Vagina (tissue), 2 donors: ENCODE measurements around the gene TMPRSS3. TPM values are rescaled to one million over a fixed set of nuclear protein-coding genes. Genes with fewer than 3 reads are reported as not detected.

Experiments
- DNase-seq, 2 donors: peaks; one replicate each; pipeline ENCODE4 v3.0.0-alpha.2; 2017; ENCODE audit errors: extremely low spot score in 2 of 2
- H3K27ac ChIP-seq: fragments of 200-600 bp; sonication (generic); one replicate; pipeline ENCODE4 v1.5.1; 2019
- H3K27me3 ChIP-seq: fragments of 200-600 bp; sonication (generic); one replicate; pipeline ENCODE4 v1.5.1; 2019
- H3K36me3 ChIP-seq, 2 donors: fragments of 200-600 bp; sonication (generic); one replicate each; pipeline ENCODE4 v1.5.1; 2017 to 2019
- H3K4me1 ChIP-seq: fragments of 200-600 bp; sonication (generic); one replicate; pipeline ENCODE4 v1.5.1; 2019
- H3K4me3 ChIP-seq, 2 donors: fragments of 200-600 bp; sonication (generic); 1 replicate in 1 of 2; 2 replicates in 1 of 2; pipeline ENCODE4 v1.5.1; 2016 to 2019
- H3K9me3 ChIP-seq: fragments of 200-600 bp; sonication (generic); one replicate; pipeline ENCODE4 v1.5.1; 2019
- CTCF ChIP-seq, 3 experiments: fragments of 450-650 bp in 2 of 3; fragments of 200-600 bp in 1 of 3; sonication (generic) in 1 of 3; IDR thresholded peaks; one replicate each; pipeline ENCODE4 v1.5.1; 2017 to 2019; ENCODE audit warnings: antibody characterized with exemption in 3 of 3, mild to moderate bottlenecking in 2 of 3, moderate library complexity in 2 of 3
- POLR2A ChIP-seq, 2 donors: fragments of 450-650 bp; IDR thresholded peaks; one replicate each; pipeline ENCODE4 v1.6.1; 2017; ENCODE audit warnings: antibody characterized with exemption in 2 of 2, mild to moderate bottlenecking in 2 of 2, moderate library complexity in 2 of 2
- POLR2AphosphoS5 ChIP-seq, 2 donors: sonication (generic); formaldehyde crosslinking; IDR thresholded peaks; one replicate each; pipeline ENCODE4 v1.9.0; 2017; ENCODE audit warnings: antibody characterized with exemption in 2 of 2, mild to moderate bottlenecking in 2 of 2, low read depth in 1 of 2; ENCODE audit not compliant: insufficient read depth in 1 of 2
- intact Hi-C: fragments of 100-400 bp; cut with DNase I; formaldehyde crosslinking; loops from one replicate; pipeline ENCODE4 v1.15.1; 2023
- total RNA-seq: library from RNA; depleted of rRNA; stranded (reverse); fragments of >200 nt; gene quantifications from one replicate; pipeline ENCODE4 v1.2.3, GENCODE V29; 2016

Gene TMPRSS3
- total RNA-seq, 1 donor from 2014 or later: 0.25 TPM

GRCh38 chr21:42396799-42397745 lies 1.2 kb upstream of the TMPRSS3 start:
- no peaks in the 10 kb centered on the region for H3K27me3 ChIP-seq
- H3K4me3 ChIP-seq: no peak overlapping the region
- H3K27ac ChIP-seq: no peak overlapping the region
- H3K4me1 ChIP-seq: no peaks in the 10 kb centered on the region
- TF ChIP-seq CTCF (IDR thresholded peaks at IDR 0.05) (no peak), POLR2AphosphoS5 (IDR thresholded peaks at IDR 0.05; ENCODE audit: insufficient read depth in 1 of 2, low read depth in 1 of 2) (no peak), POLR2A (IDR thresholded peaks at IDR 0.05) (no peak)
- H3K36me3 ChIP-seq: no peaks in the 10 kb centered on the region
- intact Hi-C loops: no loop called here
- DNase-seq: no peak
- H3K9me3 ChIP-seq: no peaks in the 10 kb centered on the region

DNA sequence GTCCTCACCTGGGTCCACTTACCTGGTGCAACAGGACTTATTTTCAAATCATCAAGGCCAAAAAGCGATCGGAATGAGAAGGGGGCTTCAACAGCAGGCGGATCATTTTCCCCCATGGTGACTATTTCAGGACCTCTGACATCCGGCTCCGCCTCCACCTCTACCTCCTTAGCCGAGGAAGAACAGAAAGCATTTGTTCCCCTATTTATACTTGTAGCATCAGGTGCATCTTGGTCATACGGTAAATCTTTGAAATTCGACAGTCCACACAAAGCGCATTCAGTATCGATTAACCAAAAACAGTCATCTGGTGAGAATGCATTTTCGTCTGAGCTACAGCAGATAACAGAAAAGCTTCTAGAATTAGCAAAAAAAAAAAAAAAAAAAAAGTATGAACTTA lies 550 bp downstream of the TMPRSS3 start:
- Histone ChIP-seq H3K4me1 (no peaks in the 10 kb centered on the region), H3K36me3 (no peaks in the 10 kb centered on the region), H3K27me3 (no peaks in the 10 kb centered on the region), H3K27ac (no peak overlapping the region), H3K4me3 (no peak overlapping the region), H3K9me3 (no peaks in the 10 kb centered on the region)
- no peak for DNase-seq
- TF ChIP-seq POLR2AphosphoS5 (IDR thresholded peaks at IDR 0.05; ENCODE audit: insufficient read depth in 1 of 2, low read depth in 1 of 2): no peak
- TF ChIP-seq CTCF (IDR thresholded peaks at IDR 0.05): no peak
- no peak for TF ChIP-seq POLR2A (IDR thresholded peaks at IDR 0.05)
- intact Hi-C loops: no loop called here

DNA sequence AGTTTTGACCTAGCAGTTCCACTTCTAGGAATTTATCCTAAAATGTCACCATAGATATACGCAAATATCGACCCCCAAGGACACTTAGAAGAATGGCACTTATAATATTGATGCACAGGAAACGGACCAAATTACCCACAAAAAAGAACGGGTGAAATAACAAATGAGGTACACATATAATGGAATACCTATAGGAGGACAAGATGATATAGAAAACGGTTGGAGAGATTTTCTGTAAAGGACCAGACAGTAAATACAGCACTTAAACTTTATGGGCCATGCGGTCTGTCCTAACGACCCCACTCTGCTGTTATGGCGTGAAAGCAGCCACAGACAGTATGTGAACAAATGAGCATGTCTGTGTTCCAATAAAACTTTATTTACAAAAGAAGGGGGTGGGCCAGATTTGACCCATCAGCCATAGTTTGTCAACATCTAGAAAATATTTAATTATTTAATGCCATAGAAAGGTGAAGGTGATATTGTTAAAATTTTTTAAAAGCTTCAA lies 2.4 kb downstream of the TMPRSS3 start:
- H3K9me3 ChIP-seq: no peaks in the 10 kb centered on the region
- intact Hi-C loops: no loop called here

DNA sequence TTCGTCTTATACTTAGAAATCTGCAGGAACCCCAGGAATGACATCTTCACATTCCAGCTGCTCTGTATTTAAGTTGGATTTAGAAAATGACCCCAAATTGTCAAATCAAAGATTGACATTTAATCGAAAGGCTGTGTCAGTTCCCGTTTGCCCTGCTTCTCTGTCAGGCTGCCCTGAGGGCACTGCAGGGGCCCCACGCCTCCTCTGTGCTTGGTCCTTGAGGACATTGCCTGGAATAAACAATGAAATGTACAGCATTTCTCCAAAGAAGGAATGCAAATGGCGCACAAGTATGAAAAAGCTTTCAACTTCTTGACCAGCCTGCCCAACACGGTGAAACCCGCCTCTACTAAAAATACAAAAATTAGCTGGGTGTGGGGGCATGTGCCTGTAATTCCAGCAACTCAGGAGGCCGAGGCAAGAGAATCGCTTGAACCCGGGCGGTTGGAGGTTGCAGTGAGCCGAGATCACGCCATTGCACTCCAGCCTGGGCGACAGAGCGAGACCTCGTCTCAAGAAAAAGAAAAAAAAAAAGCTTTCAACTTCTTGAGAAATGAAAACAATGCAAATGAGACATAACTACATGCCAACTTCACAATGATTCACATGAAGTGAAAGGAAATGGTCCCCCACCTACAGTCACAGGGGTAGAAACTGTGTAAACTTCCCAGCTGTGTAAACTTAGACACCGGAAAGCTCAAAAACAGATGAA lies 3.0 kb downstream of the TMPRSS3 start:
- no peaks in the 10 kb centered on the region for H3K27me3 ChIP-seq
- intact Hi-C loops: no loop called here
- no peaks in the 10 kb centered on the region for H3K9me3 ChIP-seq

More for the DNA sequence above, 2.4 kb downstream of the TMPRSS3 start:
- no peaks in the 10 kb centered on the region for H3K4me1 ChIP-seq
- H3K27me3 ChIP-seq: no peaks in the 10 kb centered on the region
- no peak overlapping the region for H3K27ac ChIP-seq
- no peak for DNase-seq
- H3K36me3 ChIP-seq: no peaks in the 10 kb centered on the region
- no peak overlapping the region for H3K4me3 ChIP-seq
- no peak for TF ChIP-seq CTCF (IDR thresholded peaks at IDR 0.05)
- TF ChIP-seq POLR2AphosphoS5 (IDR thresholded peaks at IDR 0.05; ENCODE audit: insufficient read depth in 1 of 2, low read depth in 1 of 2): no peak
- TF ChIP-seq POLR2A (IDR thresholded peaks at IDR 0.05): no peak

More for the DNA sequence above, 3.0 kb downstream of the TMPRSS3 start:
- no peak for DNase-seq
- H3K4me3 ChIP-seq: no peak overlapping the region
- H3K27ac ChIP-seq: no peak overlapping the region
- H3K36me3 ChIP-seq: no peaks in the 10 kb centered on the region
- no peaks in the 10 kb centered on the region for H3K4me1 ChIP-seq
- TF ChIP-seq POLR2AphosphoS5 (IDR thresholded peaks at IDR 0.05; ENCODE audit: insufficient read depth in 1 of 2, low read depth in 1 of 2) (no peak), CTCF (IDR thresholded peaks at IDR 0.05) (no peak), POLR2A (IDR thresholded peaks at IDR 0.05) (no peak)
